BLaER1 treated with 17β-estradiol and CSF1 and Interleukin-3, amounts not matched to agents 10 nM and 100 nM (cell line): ENCODE results near the gene ULBP2.
"Not testable (repeated sequence)": the region's sequence is repeated elsewhere in the genome, so short reads cannot be mapped to it uniquely, and the experiment has no call there.

ENCODE experiments used
- H3K27ac ChIP-seq, 11 experiments: shearing (Covaris generic); formaldehyde crosslinking; 2 replicates each; pipeline ENCODE4 v1.8.1; 2022
- H3K27me3 ChIP-seq, 11 experiments: shearing (Covaris generic); formaldehyde crosslinking; 2 replicates each; pipeline ENCODE4 v1.8.1; 2022
- H3K36me3 ChIP-seq, 11 experiments: shearing (Covaris generic); formaldehyde crosslinking; 2 replicates each; pipeline ENCODE4 v1.8.1; 2022
- H3K4me1 ChIP-seq, 10 experiments: shearing (Covaris generic); formaldehyde crosslinking; 2 replicates each; pipeline ENCODE4 v1.8.1; 2022
- H3K4me2 ChIP-seq, 11 experiments: shearing (Covaris generic); formaldehyde crosslinking; 2 replicates each; pipeline ENCODE4 v1.8.1; 2022
- H3K4me3 ChIP-seq, 10 experiments: shearing (Covaris generic); formaldehyde crosslinking; 2 replicates each; pipeline ENCODE4 v1.8.1; 2022
- H3K9ac ChIP-seq, 11 experiments: shearing (Covaris generic); formaldehyde crosslinking; 2 replicates each; pipeline ENCODE4 v1.8.1; 2022
- H3K9me3 ChIP-seq, 11 experiments: shearing (Covaris generic); formaldehyde crosslinking; replicated peaks in 1 of 11; 2 replicates each; pipeline ENCODE4 v1.8.1; 2022
- H4K20me1 ChIP-seq, 11 experiments: shearing (Covaris generic); formaldehyde crosslinking; 2 replicates each; pipeline ENCODE4 v1.8.1; 2022
- Cebpa-rat ChIP-seq, 11 experiments: shearing (Covaris generic); IDR thresholded peaks; 2 replicates each; pipeline ENCODE4 v1.8.1; 2022

The ULBP2 gene

GRCh38 chr6:149938571-149939355 lies 3.1 kb upstream of the ULBP2 start:
- peaks cover 0 to 51% (median 25%) of the 10 kb centered on the region in 11 experiments; a peak in 14 of 22 replicates for H4K20me1 ChIP-seq
- H3K27me3 ChIP-seq = peaks cover 85 to 97% (median 95%) of the 10 kb centered on the region in 11 experiments
- H3K4me3 ChIP-seq = peak overlapping the region; percentile 4 to 59 (median 48); a peak in 19 of 20 replicates
- H3K36me3 ChIP-seq = no peaks in the 10 kb centered on the region
- no peak for TF ChIP-seq Cebpa-rat (IDR thresholded peaks at IDR 0.05)
- H3K9me3 ChIP-seq = peaks cover 0 to 13% (median 0%) of the 10 kb centered on the region in 11 experiments; a peak in 6 of 22 replicates
- H3K27ac ChIP-seq = no peak overlapping the region
- H3K4me1 ChIP-seq = peaks cover 17 to 28% (median 21%) of the 10 kb centered on the region in 10 experiments
- H3K9ac ChIP-seq = no peak overlapping the region
- peak overlapping the region; percentile 36 to 93 (median 71) for H3K4me2 ChIP-seq

DNA sequence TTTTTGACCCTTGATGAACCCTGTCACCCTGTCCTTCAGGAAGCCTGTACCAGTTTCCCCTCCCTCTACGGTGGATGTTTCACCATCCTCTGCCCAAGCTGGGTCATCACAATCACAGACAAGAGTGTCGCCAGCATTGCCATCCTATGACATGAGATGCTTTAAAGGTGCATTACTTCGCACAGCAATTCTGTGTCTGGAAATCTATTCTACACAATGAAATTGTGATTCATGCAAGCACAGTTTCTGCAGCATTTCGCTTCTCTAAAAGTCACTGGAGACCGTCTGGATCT lies 2.5 kb upstream of the ULBP2 start:
- Histone ChIP-seq H3K9ac (no peak overlapping the region), H3K4me3 (no peak overlapping the region), H3K27ac (no peak overlapping the region), H3K36me3 (no peaks in the 10 kb centered on the region), H3K27me3 (peaks cover 84 to 98% (median 98%) of the 10 kb centered on the region in 11 experiments), H4K20me1 (peaks cover 0 to 51% (median 25%) of the 10 kb centered on the region in 11 experiments; a peak in 14 of 22 replicates), H3K9me3 (peaks cover 0 to 13% (median 0%) of the 10 kb centered on the region in 11 experiments; a peak in 6 of 22 replicates), H3K4me1 (peaks cover 17 to 28% (median 21%) of the 10 kb centered on the region in 10 experiments), H3K4me2 (peak overlapping the region in 3 of 11 experiments; percentile 71 to 93 (median 78); a peak in 3 of 22 replicates)
- TF ChIP-seq Cebpa-rat (IDR thresholded peaks at IDR 0.05) = no peak

DNA sequence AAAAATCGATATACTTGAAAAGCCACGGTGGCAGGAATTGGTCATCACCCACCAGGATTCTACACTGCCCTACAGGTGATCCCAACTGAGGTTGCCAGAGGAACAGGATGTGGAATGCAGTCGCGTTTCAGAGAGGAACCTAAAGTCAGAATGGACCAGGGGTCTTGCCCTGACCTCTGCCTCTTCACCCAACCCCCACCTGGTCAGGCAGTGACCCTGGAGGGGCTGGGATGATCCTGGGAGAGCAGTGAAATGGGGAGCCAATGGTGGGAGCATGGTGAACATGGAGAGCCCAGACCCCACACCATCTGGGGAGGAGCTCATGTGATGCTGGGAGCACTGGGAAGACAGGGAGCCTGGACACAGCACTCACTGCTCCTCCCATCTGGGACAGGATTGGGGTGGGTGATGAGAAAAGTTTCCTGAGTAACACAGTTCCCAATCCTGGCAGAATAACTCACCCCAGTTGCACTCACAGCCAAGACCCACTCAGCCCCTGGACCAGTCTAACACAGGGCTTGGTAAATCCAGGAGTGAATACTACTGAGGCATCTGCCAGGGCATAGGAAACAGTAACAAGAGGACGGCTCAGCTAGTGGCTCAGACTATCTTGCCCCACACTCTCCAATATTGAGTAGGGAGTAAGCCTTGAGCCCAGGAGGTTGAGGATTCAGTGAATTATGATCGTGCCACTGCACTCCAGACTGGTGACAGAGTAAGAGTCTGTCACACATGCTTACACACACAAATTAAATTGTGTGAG lies 1.7 kb upstream of the ULBP2 start:
- no peak overlapping the region for H3K27ac ChIP-seq
- no peak for TF ChIP-seq Cebpa-rat (IDR thresholded peaks at IDR 0.05)
- peaks cover 0 to 51% (median 25%) of the 10 kb centered on the region in 11 experiments; a peak in 14 of 22 replicates for H4K20me1 ChIP-seq
- peaks cover 76 to 90% (median 90%) of the 10 kb centered on the region in 11 experiments for H3K27me3 ChIP-seq
- H3K9me3 ChIP-seq = peaks cover 0 to 13% (median 0%) of the 10 kb centered on the region in 11 experiments; a peak in 6 of 22 replicates
- 0 out of 20 replicates have a peak overlapping the region, but pooled peaks of 1 of the 10 experiments have one; percentile 50 for H3K4me3 ChIP-seq
- H3K36me3 ChIP-seq = no peaks in the 10 kb centered on the region
- no peak overlapping the region for H3K4me2 ChIP-seq
- H3K4me1 ChIP-seq = peaks cover 17 to 28% (median 21%) of the 10 kb centered on the region in 10 experiments
- H3K9ac ChIP-seq = no peak overlapping the region

DNA sequence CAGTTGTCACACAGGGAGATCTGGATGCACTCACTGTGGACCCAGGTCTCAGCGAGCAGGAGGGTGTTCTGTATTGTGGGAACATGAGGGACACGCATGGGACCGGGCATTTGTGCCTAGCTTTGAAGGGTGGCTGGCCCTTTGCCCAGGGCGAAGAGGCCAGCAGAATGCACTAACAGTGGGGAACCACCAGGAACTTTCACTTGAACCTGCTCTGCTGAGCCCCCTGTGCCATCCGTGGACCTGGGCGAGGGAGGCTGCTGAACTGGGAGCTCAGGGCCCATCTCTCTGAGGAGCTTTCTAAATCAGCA lies 1.2 kb upstream of the ULBP2 start:
- TF ChIP-seq Cebpa-rat (IDR thresholded peaks at IDR 0.05) = no peak
- peaks cover 71 to 85% (median 85%) of the 10 kb centered on the region in 11 experiments for H3K27me3 ChIP-seq

GRCh38 chr6:149942461-149942829 lies 631 bp downstream of the ULBP2 start:
- Histone ChIP-seq H3K4me2 (peak overlapping the region; percentile 84 to 98 (median 93)), H4K20me1 (peaks cover 0 to 40% (median 18%) of the 10 kb centered on the region in 11 experiments; a peak in 14 of 22 replicates), H3K4me3 (peak overlapping the region; percentile 50 to 73 (median 64)), H3K27ac (no peak overlapping the region), H3K36me3 (no peaks in the 10 kb centered on the region), H3K27me3 (peaks cover 56 to 72% (median 67%) of the 10 kb centered on the region in 11 experiments), H3K9ac (peak overlapping the region in 4 of 11 experiments; percentile 44 to 58 (median 54); a peak in 6 of 22 replicates), H3K9me3 (peaks cover 0 to 13% (median 0%) of the 10 kb centered on the region in 11 experiments; a peak in 6 of 22 replicates), H3K4me1 (peaks cover 17 to 28% (median 21%) of the 10 kb centered on the region in 10 experiments)
- no peak for TF ChIP-seq Cebpa-rat (IDR thresholded peaks at IDR 0.05)

More for the DNA sequence above, 1.2 kb upstream of the ULBP2 start:
- Histone ChIP-seq H3K9ac (no peak overlapping the region), H3K27ac (no peak overlapping the region), H3K9me3 (peaks cover 0 to 13% (median 0%) of the 10 kb centered on the region in 11 experiments; a peak in 6 of 22 replicates), H3K4me1 (peaks cover 17 to 28% (median 21%) of the 10 kb centered on the region in 10 experiments), H4K20me1 (peaks cover 0 to 50% (median 23%) of the 10 kb centered on the region in 11 experiments; a peak in 14 of 22 replicates), H3K4me2 (no peak overlapping the region), H3K4me3 (peak overlapping the region in 1 of 10 experiments; percentile 50; a peak in 1 of 20 replicates), H3K36me3 (no peaks in the 10 kb centered on the region)

DNA sequence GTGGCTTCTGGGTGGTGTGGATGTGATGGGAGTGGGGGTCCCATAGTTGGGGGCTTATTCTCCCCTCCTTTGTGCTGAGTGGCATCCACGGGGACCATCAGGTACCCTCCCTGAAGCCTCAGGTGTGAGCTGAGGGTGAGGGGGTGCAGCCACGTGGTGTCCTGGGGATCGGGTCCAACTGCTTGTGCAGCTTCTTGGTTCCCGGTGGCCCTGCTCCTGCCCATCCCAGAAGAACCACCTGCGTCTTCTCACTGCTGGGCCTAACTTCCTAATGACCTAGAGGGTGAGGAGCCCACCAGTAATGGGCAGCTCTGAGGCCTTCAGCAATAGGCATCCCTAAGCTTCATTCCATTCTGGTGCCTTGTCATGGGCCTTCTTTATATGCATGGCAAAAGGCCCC lies 1.5 kb downstream of the ULBP2 start:
- H3K27me3 ChIP-seq = peaks cover 49 to 69% (median 62%) of the 10 kb centered on the region in 11 experiments
- not testable (repeated sequence) for H3K27ac ChIP-seq, H3K9ac ChIP-seq, H3K4me3 ChIP-seq, H3K36me3 ChIP-seq, H3K4me2 ChIP-seq
- H3K9me3 ChIP-seq = peaks cover 0 to 12% (median 0%) of the 10 kb centered on the region in 11 experiments; a peak in 6 of 22 replicates
- H4K20me1 ChIP-seq = peaks cover 0 to 38% (median 18%) of the 10 kb centered on the region in 11 experiments; a peak in 13 of 22 replicates
- H3K4me1 ChIP-seq = peaks cover 14 to 25% (median 19%) of the 10 kb centered on the region in 10 experiments

- H3K27ac ChIP-seq, H3K4me3 ChIP-seq, H3K4me2 ChIP-seq, H3K36me3 ChIP-seq, H3K9ac ChIP-seq, H3K9me3 ChIP-seq: not testable (repeated sequence)
- H4K20me1 ChIP-seq = peaks cover 0 to 18% (median 4%) of the 10 kb centered on the region in 11 experiments; a peak in 11 of 22 replicates
- peaks cover 6 to 18% (median 15%) of the 10 kb centered on the region in 10 experiments; a peak in 19 of 20 replicates for H3K4me1 ChIP-seq
- peaks cover 41 to 63% (median 58%) of the 10 kb centered on the region in 11 experiments for H3K27me3 ChIP-seq
These were observed 3.5 kb downstream of the ULBP2 start for GRCh38 chr6:149945276-149945675.

- H3K27me3 ChIP-seq = peaks cover 41 to 63% (median 58%) of the 10 kb centered on the region in 11 experiments
- peaks cover 0 to 22% (median 16%) of the 10 kb centered on the region in 10 experiments; a peak in 17 of 20 replicates for H3K4me1 ChIP-seq
These were observed 4.8 kb downstream of the ULBP2 start for GRCh38 chr6:149946631-149947030.

GRCh38 chr6:149947533-149947932 lies 5.7 kb downstream of the ULBP2 start:
- not testable (repeated sequence) for H3K36me3 ChIP-seq, H3K9ac ChIP-seq, H4K20me1 ChIP-seq, H3K4me2 ChIP-seq, H3K4me3 ChIP-seq, H3K9me3 ChIP-seq, H3K27ac ChIP-seq
- Histone ChIP-seq H3K4me1 (peaks cover 0 to 13% (median 9%) of the 10 kb centered on the region in 10 experiments; a peak in 12 of 20 replicates), H3K27me3 (peaks cover 38 to 63% (median 58%) of the 10 kb centered on the region in 11 experiments)

More at GRCh38 chr6:149946631-149947030, 4.8 kb downstream of the ULBP2 start:
- not testable (repeated sequence) for H3K36me3 ChIP-seq, H3K27ac ChIP-seq, H3K9ac ChIP-seq, H3K4me2 ChIP-seq, H4K20me1 ChIP-seq, H3K9me3 ChIP-seq, H3K4me3 ChIP-seq
